HUES48 (cell line): ENCODE data around the gene JAM3.

Experiments used
- H3K27ac ChIP-seq: one replicate; pipeline ENCODE4 v1.7.0; 2013; ENCODE audit warnings: low read depth, low read length, inconsistent platforms
- H3K27me3 ChIP-seq: 2 replicates; pipeline ENCODE4 v1.6.1; 2013; ENCODE audit warnings: mild to moderate bottlenecking, low read length; ENCODE audit not compliant: control insufficient read depth, insufficient read depth
- H3K36me3 ChIP-seq: 2 replicates; pipeline ENCODE4 v1.6.1; 2013; ENCODE audit warnings: low read length; ENCODE audit not compliant: control insufficient read depth, insufficient read depth
- H3K4me1 ChIP-seq: 2 replicates; pipeline ENCODE4 v1.6.1; 2013; ENCODE audit warnings: mild to moderate bottlenecking, low read length; ENCODE audit not compliant: control insufficient read depth, insufficient read depth
- H3K4me3 ChIP-seq: 2 replicates; pipeline ENCODE4 v1.5.1; 2013; ENCODE audit warnings: mild to moderate bottlenecking, low read depth, low read length
- H3K9ac ChIP-seq: 2 replicates; pipeline ENCODE4 v1.6.1; 2013; ENCODE audit warnings: mild to moderate bottlenecking, low read depth, low read length, moderate library complexity
- H3K9me3 ChIP-seq: 2 replicates; pipeline ENCODE4 v1.6.1; 2013; ENCODE audit warnings: low read length; ENCODE audit not compliant: control insufficient read depth, insufficient read depth

JAM3 gene

DNA sequence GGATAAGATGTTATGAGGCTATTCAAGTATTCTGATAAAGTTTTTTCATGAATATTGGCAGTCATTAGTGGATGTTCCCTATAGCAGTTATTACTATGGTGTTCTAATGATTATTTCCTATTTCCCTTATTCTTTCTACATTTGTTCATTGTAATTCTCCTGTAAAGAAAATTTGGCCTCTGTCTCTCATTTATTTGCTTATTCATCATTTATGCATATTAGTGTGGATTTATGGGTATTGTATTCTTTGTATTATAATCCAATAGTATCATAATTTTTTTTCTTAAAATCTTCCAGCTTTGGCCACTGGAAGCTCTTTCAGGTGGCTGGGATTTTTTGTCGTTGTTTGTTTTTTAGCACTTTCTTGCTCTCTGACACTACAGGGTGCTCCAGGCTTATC, 47.3 kb downstream of the JAM3 start:
- H3K4me1 ChIP-seq: peaks cover 32% of the 10 kb centered on the region
- H3K27ac ChIP-seq: no peak overlapping the region
- H3K36me3 ChIP-seq: no peaks in the 10 kb centered on the region
- no peak overlapping the region for H3K4me3 ChIP-seq
- H3K27me3 ChIP-seq: no peaks in the 10 kb centered on the region
- no peaks in the 10 kb centered on the region for H3K9me3 ChIP-seq
- no peak overlapping the region for H3K9ac ChIP-seq

DNA sequence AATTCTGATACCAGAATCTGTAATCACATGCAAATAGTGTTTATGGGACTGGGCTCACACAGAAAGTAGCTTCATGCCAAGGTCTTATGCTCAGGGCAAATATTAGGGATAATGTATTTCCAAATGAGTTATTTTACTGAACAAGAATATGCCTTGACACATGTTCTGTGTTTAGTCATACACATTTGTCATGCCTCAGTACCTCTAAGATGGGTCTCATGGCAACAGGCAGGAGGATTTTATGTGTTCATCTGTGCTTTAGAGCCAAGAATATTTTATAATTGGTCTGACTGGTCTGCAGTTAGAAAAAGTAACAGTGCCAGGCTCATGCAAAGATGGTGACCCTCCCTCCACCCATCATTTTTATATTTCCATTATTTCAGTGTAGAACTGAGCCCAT, 49.1 kb downstream of the JAM3 start:
- no peaks in the 10 kb centered on the region for H3K27me3 ChIP-seq
- peaks cover 32% of the 10 kb centered on the region for H3K4me1 ChIP-seq
- H3K9me3 ChIP-seq: no peaks in the 10 kb centered on the region
- H3K9ac ChIP-seq: no peak overlapping the region
- no peak overlapping the region for H3K27ac ChIP-seq
- no peak overlapping the region for H3K4me3 ChIP-seq
- no peaks in the 10 kb centered on the region for H3K36me3 ChIP-seq

DNA sequence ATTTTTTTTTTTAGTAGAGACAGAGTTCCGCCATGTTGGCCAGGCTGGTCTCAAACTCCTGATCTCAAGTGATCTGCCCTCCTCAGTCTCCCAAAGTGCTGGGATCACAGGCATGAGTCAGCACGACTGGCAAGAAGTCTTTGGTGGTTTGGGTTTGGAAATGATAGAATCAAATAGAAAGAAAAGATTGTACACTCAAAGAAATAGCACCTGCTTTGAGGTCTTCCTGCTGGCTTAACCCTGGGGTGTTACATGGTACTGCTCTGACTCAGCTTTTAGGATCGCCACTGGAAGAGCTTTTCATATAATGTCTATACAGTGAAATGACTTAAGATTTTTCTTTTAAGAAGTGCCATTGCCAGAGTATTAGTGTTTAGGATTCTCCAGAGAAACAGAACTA, 50.2 kb downstream of the JAM3 start:
- Histone ChIP-seq H3K27me3 (peaks cover 5% of the 10 kb centered on the region), H3K27ac (no peak overlapping the region)

DNA sequence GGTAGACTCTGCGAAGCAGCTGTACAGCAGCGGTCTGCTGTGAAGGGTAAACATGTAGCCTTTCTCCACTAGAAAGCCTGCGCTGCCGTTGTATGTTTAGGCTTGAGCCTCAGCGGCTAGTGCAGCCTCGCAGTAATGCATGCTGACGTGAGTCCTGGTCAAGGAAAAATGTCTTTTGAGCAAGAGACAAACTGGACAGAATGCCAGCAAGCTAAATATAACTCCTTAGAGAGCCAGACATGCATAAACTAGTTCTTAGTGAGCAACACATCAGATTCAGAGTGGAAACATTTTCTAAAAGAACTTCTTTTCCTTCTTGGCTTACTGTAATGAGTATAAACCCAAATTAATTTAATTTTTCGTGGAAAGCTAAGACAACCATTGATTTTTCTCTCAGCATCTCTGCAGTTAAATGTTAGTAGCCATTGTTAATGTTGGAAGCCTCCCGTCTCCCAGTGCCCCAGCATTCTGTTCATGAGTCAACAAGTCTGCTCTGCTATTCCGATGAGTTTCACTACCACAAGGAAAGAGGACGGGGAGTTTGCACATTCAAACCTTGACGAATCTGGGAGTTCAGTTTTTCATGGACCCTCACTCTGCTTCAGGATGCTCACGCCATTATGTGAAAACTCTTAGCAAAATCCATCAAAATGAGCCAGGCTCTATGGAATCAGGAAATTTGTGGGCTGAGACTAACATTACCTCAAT, 51.4 kb downstream of the JAM3 start:
- peaks cover 17% of the 10 kb centered on the region for H3K27me3 ChIP-seq

More for the DNA sequence above, 50.2 kb downstream of the JAM3 start:
- H3K9me3 ChIP-seq: no peaks in the 10 kb centered on the region
- no peaks in the 10 kb centered on the region for H3K36me3 ChIP-seq
- peaks cover 33% of the 10 kb centered on the region for H3K4me1 ChIP-seq
- no peak overlapping the region for H3K4me3 ChIP-seq
- no peak overlapping the region for H3K9ac ChIP-seq

DNA sequence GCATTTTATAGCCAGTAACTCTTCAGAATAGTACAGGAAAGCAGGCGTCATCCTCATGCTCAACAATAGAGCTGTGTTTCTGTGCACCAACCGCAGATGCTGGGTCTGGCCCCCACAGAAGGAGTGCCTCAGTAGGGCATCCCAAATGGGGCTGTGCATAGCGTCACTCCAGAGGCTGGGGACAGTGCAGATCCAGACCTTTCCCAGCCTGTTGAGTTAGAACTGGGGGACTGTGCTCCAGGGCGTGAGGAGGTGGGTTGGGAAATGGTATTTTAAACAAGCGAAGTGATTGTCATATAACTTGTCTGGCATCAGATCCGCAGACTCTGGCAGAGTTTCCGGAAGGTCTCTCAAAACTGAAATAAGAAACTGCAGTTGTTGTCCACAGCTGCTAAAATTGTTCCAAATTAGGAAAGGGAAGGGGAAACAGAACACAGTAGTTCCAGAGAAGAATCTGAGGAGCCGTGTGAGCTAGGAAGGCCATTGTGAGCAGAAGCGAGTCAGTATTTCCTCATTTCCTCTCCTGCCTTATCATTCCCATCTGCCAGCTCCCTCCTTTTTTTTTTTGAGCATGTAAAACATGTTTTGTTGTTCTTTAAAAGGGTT, 52.2 kb downstream of the JAM3 start:
- no peaks in the 10 kb centered on the region for H3K36me3 ChIP-seq
- no peak overlapping the region for H3K4me3 ChIP-seq
- H3K9me3 ChIP-seq: no peaks in the 10 kb centered on the region
- peaks cover 20% of the 10 kb centered on the region for H3K27me3 ChIP-seq
- H3K9ac ChIP-seq: no peak overlapping the region
- H3K4me1 ChIP-seq: peaks cover 42% of the 10 kb centered on the region
- no peak overlapping the region for H3K27ac ChIP-seq

More for the DNA sequence above, 51.4 kb downstream of the JAM3 start:
- Histone ChIP-seq H3K4me1 (peaks cover 39% of the 10 kb centered on the region), H3K4me3 (no peak overlapping the region), H3K9me3 (no peaks in the 10 kb centered on the region), H3K36me3 (no peaks in the 10 kb centered on the region), H3K27ac (no peak overlapping the region), H3K9ac (no peak overlapping the region)

DNA sequence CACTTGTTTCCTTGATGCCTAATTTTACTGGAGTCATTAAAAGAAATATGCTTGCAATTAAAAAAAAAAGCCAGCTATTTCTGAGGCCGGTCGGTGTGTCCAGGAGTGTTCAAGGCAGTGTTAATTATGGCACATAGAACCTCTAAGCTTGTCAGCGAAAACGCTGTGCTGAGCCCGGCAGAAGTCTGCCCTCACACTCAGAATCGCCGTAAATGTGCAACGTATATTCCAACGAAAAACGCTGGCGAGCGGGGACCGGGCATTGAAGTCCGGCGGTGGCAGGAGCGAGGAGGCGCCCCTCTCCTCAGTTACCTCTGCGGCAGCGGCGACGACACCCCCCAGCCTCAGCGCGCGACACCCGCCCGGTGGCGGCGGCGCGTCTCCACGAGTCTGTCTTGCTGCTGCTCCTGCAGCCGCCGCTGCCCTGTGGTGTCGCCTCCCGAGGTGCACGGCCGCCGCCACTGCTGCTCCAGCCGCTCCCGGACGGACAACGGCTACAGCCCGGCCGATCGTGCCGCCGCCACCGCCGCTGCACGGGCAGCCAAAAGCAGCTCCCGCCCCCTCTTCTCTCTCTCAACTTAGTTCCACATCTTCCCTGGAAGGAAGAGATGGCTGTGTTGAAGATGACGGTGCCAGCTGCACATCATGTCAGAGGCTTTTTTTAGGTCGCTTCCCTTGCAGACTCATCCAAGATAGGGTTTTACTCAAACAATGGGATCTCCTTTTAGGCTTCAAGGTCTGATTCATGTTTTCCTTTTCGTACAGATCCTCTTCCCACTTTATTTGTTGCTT, 56.0 kb downstream of the JAM3 start:
- no peaks in the 10 kb centered on the region for H3K9me3 ChIP-seq
- H3K4me3 ChIP-seq: peak overlapping the region; percentile 48
- H3K36me3 ChIP-seq: no peaks in the 10 kb centered on the region
- H3K27ac ChIP-seq: no peak overlapping the region
- peaks cover 41% of the 10 kb centered on the region for H3K4me1 ChIP-seq
- peaks cover 20% of the 10 kb centered on the region for H3K27me3 ChIP-seq
- peak overlapping the region; percentile 15; the same call in 1 of the 2 replicates for H3K9ac ChIP-seq

DNA sequence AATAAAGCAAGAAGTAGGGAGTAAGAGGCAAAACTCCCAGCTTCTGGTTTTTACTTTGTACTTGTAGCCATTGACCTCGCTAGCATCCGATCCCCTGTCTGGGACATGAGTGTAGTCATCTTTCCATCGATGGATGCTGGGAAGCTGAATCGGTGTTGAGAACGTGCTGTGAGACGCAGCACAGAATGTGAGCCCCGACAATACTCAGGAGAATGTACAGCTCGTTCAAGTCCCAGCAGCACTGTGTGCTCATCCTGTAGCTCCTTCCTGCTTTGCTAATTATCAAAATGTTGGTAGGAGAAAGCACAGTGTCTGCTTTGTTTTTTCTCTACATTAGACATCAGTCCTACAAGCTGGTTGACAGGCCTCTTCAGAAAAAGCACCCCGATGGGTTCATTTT, 56.6 kb downstream of the JAM3 start:
- H3K27ac ChIP-seq: no peak overlapping the region
- H3K9ac ChIP-seq: no peak overlapping the region
- peaks cover 20% of the 10 kb centered on the region for H3K27me3 ChIP-seq
- no peaks in the 10 kb centered on the region for H3K36me3 ChIP-seq
- H3K9me3 ChIP-seq: no peaks in the 10 kb centered on the region
- H3K4me1 ChIP-seq: peaks cover 37% of the 10 kb centered on the region
- H3K4me3 ChIP-seq: no peak overlapping the region

DNA sequence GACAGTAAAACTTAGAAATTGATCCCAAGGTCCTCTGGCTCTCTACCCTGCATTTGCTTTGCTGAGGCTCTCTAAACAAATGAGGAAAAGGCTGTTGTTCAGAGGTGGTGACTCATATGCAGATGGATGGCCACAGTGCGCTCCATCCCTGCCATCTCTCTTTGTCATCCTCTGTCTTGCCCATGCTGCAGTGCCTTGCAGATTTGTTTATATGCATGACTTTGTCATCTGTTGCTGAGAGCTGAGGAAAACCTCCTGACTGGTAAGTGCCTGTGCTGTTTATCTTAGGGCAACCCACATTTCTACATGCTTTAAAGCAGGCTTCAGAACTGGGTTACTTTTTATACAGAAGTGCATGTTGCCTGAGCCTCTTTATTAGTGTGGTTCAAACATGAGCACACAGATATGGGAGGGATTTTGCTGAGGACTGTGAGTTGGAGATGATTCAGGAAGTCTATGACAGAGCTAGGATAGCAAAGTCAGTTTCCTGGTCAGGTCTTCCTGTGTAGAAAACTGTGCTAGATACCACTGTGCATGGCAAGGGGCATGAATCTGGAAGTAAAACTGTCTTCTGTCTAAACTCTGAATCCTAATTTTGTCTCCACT, 57.4 kb downstream of the JAM3 start:
- Histone ChIP-seq H3K9me3 (no peaks in the 10 kb centered on the region), H3K27ac (peak overlapping the region; percentile 62)

DNA sequence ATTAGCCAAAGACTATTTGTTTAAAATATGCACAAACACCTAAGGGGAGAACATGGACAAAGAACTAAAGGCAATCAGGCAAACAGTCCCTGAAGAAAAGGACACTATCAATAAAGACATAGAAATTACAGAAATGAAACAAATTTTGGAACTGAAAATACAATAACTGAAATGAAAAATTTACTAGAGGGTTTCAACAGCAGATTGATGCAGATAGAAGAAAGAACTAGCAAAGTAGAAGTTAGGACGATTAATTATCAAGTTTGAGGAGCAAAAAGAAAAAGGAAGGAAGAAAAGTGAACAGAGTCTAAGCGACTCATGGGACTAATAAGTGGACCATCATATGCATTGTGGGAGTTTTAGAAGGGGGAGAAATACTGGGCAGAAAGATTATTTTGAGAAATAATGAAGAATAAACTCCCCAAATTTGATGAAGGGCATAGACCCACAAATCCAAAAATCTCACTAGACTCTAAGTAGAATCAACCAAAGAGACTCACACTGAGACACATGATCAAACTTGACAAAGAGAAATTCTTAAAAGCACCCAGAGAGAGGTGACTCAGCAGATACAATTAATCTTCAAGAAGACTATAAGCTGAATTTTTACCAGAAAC, 62.9 kb downstream of the JAM3 start:
- no peak overlapping the region for H3K27ac ChIP-seq

More for the DNA sequence above, 57.4 kb downstream of the JAM3 start:
- peaks cover 20% of the 10 kb centered on the region for H3K27me3 ChIP-seq
- H3K36me3 ChIP-seq: no peaks in the 10 kb centered on the region
- H3K4me1 ChIP-seq: peaks cover 33% of the 10 kb centered on the region
- H3K4me3 ChIP-seq: no peak overlapping the region
- H3K9ac ChIP-seq: no peak overlapping the region

DNA sequence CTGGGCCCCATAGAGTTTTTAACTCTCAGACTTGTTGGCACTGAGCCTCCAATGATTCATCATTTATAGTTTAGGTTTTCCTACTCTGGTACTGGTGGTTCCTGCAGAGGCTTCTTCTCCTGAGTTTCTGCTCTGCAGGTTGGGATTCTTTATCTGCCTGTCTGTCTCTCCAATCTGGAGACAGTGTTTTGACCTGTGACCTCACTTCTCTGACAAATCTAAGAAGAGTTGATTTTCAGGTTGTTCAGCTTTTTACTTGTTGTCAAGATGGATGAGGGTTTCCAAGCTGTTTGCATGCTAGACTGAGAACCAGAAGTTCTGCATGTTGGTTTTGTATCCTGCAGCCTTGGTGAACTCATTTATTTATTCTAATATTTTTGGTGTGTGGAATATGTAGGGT, 63.9 kb downstream of the JAM3 start:
- H3K4me1 ChIP-seq: peaks cover 7% of the 10 kb centered on the region; the same call in 1 of the 2 replicates

More for the DNA sequence above, 62.9 kb downstream of the JAM3 start:
- peaks cover 9% of the 10 kb centered on the region; the same call in 1 of the 2 replicates for H3K4me1 ChIP-seq
- no peaks in the 10 kb centered on the region for H3K36me3 ChIP-seq
- 0 out of 2 replicates have a peak, but pooled peaks cover 4% of the 10 kb centered on the region for H3K9me3 ChIP-seq
- H3K4me3 ChIP-seq: no peak overlapping the region
- H3K27me3 ChIP-seq: no peaks in the 10 kb centered on the region
- no peak overlapping the region for H3K9ac ChIP-seq

More for the DNA sequence above, 63.9 kb downstream of the JAM3 start:
- no peaks in the 10 kb centered on the region for H3K27me3 ChIP-seq
- no peaks in the 10 kb centered on the region for H3K36me3 ChIP-seq
- 0 out of 2 replicates have a peak, but pooled peaks cover 4% of the 10 kb centered on the region for H3K9me3 ChIP-seq
- H3K4me3 ChIP-seq: no peak overlapping the region
- H3K27ac ChIP-seq: no peak overlapping the region
- H3K9ac ChIP-seq: no peak overlapping the region
